Measurements from ENCODE around the gene FOXD1.

DNA sequence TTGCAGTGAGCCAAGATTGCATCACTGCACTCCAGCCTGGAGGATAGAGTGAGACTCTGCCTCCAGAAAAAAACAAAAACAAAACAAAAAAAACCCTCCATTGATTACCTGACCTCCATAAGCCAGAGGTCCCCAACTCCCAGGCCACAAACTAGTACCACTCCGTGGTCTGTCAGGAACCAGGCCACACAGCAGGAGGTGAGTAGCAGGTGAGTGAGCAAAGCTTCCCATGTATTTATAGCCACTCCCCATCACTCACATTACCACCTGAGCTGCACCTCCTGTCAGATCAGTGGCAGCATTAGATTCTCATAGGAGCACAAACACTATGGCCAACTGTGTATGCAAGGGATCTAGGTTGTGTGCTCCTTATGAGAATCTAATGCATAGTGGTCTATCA lies 35.9 kb upstream of the FOXD1 start:
- TF ChIP-seq CTCF (IDR thresholded peaks at IDR 0.05 in 4 of 5, conservative IDR thresholded peaks at IDR 0.05 in 1 of 5): no peak
- no peak for TF ChIP-seq POLR2A (IDR thresholded peaks at IDR 0.05)
